Measurements from ENCODE around the gene THSD7A. TPM values are rescaled to one million over a fixed set of nuclear protein-coding genes. Genes with fewer than 3 reads are reported as not detected.

The THSD7A gene
- total RNA-seq, 1 donor from 2014 or later, result 0.35 TPM

DNA sequence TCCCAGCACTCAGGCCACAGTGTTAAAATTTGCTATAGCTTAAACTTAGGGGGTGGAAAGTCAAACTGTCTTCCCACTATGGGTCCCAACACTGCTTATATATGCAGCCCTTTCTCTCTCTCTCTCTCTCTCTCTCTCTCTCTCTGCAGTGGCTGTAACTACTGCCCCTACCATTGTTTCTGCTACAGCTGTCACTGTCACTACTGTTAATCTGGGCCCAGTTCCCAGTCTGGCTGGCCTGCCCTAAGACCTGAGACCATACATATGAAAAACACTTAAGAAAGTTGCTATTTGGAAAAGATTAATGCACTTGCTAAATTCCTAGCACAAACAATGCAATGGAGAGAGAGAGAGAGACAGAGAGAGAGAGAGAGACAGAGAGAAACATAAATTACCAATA is 78.6 kb downstream of the THSD7A start:
- peaks cover 8% of the 10 kb centered on the region for H3K27me3 Mint-ChIP-seq (ENCODE audit: low read depth)
- no peaks in the 10 kb centered on the region for H3K36me3 Mint-ChIP-seq (ENCODE audit: low read depth)
- no peak overlapping the region for H3K27ac Mint-ChIP-seq (ENCODE audit: unreplicated experiment)
- no peaks in the 10 kb centered on the region for H3K9me3 Mint-ChIP-seq (ENCODE audit: low read depth)
- H3K4me3 Mint-ChIP-seq (ENCODE audit: unreplicated experiment), result no peak overlapping the region
- DNase-seq (ENCODE audit: low spot score), result no peak
- no peaks in the 10 kb centered on the region for H3K4me1 Mint-ChIP-seq (ENCODE audit: low read depth)
- TF ChIP-seq, protein P1, sequence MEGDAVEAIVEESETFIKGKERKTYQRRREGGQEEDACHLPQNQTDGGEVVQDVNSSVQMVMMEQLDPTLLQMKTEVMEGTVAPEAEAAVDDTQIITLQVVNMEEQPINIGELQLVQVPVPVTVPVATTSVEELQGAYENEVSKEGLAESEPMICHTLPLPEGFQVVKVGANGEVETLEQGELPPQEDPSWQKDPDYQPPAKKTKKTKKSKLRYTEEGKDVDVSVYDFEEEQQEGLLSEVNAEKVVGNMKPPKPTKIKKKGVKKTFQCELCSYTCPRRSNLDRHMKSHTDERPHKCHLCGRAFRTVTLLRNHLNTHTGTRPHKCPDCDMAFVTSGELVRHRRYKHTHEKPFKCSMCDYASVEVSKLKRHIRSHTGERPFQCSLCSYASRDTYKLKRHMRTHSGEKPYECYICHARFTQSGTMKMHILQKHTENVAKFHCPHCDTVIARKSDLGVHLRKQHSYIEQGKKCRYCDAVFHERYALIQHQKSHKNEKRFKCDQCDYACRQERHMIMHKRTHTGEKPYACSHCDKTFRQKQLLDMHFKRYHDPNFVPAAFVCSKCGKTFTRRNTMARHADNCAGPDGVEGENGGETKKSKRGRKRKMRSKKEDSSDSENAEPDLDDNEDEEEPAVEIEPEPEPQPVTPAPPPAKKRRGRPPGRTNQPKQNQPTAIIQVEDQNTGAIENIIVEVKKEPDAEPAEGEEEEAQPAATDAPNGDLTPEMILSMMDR (IDR thresholded peaks at IDR 0.05), result no peak

DNA sequence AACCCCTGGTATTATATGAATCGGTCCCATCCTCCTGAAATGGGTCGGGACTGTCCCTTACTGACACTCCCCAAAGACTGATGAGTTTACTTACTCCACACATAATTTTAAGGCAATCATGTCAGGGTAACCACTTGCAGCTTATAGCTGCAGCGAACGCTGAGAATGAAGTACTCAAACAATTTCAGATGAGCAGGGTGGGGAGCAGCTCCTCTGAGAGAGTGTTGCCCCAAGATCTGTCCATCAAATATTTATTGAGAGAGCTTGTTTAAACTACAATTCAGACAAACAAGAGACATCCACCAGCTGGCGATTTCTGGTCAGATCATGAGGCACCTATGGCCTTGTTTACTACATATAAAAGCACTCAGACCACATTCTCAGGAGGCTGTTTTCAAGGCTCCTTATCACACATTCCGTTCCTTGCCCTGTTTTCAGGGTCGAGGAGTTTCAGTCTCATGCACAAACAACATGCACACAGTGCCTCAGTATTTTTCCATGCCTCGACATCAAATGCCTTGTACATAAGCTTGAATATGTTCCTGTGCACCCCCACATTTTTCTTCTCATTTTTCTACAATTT is 80.1 kb downstream of the THSD7A start:
- H3K4me3 Mint-ChIP-seq (ENCODE audit: unreplicated experiment), result no peak overlapping the region
- H3K36me3 Mint-ChIP-seq (ENCODE audit: low read depth), result no peaks in the 10 kb centered on the region
- TF ChIP-seq, protein P1 (IDR thresholded peaks at IDR 0.05), result no peak
- no peaks in the 10 kb centered on the region for H3K9me3 Mint-ChIP-seq (ENCODE audit: low read depth)
- H3K4me1 Mint-ChIP-seq (ENCODE audit: low read depth), result no peaks in the 10 kb centered on the region
- peaks cover 8% of the 10 kb centered on the region for H3K27me3 Mint-ChIP-seq (ENCODE audit: low read depth)
- no peak overlapping the region for H3K27ac Mint-ChIP-seq (ENCODE audit: unreplicated experiment)
- no peak for DNase-seq (ENCODE audit: low spot score)

DNA sequence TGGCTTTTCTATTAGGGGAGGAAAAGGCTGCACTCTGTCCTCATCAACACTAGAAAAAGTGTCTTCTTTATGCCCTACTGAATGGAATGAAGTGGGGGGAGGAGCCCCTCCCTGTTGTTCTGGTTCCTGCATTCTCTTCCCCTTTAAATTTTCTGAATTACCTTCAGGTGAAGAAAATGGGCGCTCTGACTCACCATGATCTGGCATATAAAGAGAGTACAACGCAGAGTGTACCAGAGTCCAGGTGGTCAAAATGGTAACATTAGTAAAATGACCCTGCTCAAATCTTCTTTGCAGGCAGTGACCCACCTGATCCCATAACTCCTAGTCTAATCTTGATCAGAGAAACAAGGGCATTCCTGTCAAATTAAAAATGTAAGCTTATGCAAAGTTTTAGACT is 80.7 kb downstream of the THSD7A start:
- TF ChIP-seq, protein P1 (IDR thresholded peaks at IDR 0.05), result no peak
- H3K4me3 Mint-ChIP-seq (ENCODE audit: unreplicated experiment), result no peak overlapping the region
- no peak for DNase-seq (ENCODE audit: low spot score)
- H3K4me1 Mint-ChIP-seq (ENCODE audit: low read depth), result no peaks in the 10 kb centered on the region
- H3K27ac Mint-ChIP-seq (ENCODE audit: unreplicated experiment), result no peak overlapping the region
- H3K27me3 Mint-ChIP-seq (ENCODE audit: low read depth), result peaks cover 6% of the 10 kb centered on the region
- no peaks in the 10 kb centered on the region for H3K36me3 Mint-ChIP-seq (ENCODE audit: low read depth)
- no peaks in the 10 kb centered on the region for H3K9me3 Mint-ChIP-seq (ENCODE audit: low read depth)

DNA sequence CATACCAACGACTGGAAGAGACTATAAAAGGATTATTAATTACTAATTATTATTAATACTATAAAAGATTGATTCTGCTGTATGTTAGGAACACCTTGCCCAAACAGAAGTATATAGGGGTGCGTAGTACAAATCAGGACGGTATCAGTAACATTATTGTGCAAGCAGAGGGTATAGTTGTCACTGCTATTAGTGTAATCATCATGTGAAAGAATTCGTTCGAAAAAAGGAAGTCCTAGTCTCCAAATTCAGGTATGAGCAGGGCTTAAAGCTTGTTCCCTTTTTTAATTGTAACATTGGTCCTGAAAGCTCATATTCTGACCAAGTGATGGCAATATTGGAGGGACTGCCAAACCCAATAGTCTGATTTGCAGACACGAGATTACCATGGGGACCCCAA is 81.8 kb downstream of the THSD7A start:
- Mint-ChIP-seq H3K4me1 (ENCODE audit: low read depth) (no peaks in the 10 kb centered on the region), H3K27ac (ENCODE audit: unreplicated experiment) (no peak overlapping the region), H3K4me3 (ENCODE audit: unreplicated experiment) (no peak overlapping the region), H3K9me3 (ENCODE audit: low read depth) (peaks cover 2% of the 10 kb centered on the region), H3K27me3 (ENCODE audit: low read depth) (peaks cover 2% of the 10 kb centered on the region), H3K36me3 (ENCODE audit: low read depth) (no peaks in the 10 kb centered on the region)
- no peak for DNase-seq (ENCODE audit: low spot score)
- TF ChIP-seq, protein P1 (IDR thresholded peaks at IDR 0.05), result no peak

DNA sequence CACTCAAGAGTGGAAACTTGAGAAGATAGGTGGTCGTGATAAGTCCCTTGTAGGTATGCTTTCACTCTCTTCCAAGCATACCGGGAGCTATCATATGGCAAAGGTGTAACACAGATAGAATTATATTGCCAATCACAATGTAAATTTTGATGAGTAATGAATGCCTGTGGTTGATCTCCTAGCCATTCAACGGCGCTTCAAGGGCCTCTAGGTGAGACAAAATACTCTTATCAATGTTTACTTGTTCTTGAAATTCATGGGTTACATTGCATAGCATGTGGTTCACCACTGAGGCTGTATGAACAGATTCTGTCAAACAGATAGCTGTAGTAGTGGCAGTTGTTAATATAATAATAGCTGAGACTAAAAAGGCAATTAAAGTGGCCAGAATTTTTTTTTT is 82.4 kb downstream of the THSD7A start:
- Mint-ChIP-seq H3K4me1 (ENCODE audit: low read depth) (no peaks in the 10 kb centered on the region), H3K9me3 (ENCODE audit: low read depth) (peaks cover 5% of the 10 kb centered on the region), H3K27ac (ENCODE audit: unreplicated experiment) (no peak overlapping the region), H3K4me3 (ENCODE audit: unreplicated experiment) (no peak overlapping the region), H3K36me3 (ENCODE audit: low read depth) (no peaks in the 10 kb centered on the region), H3K27me3 (ENCODE audit: low read depth) (peaks cover 2% of the 10 kb centered on the region)
- TF ChIP-seq, protein P1 (IDR thresholded peaks at IDR 0.05), result no peak
- no peak for DNase-seq (ENCODE audit: low spot score)

All from chondrocyte (in vitro differentiated cells).